Gastrocnemius medialis (tissue), 4 donors: Measurements from ENCODE around the gene TMCC2. TPM values are rescaled to one million over a fixed set of nuclear protein-coding genes. Genes with fewer than 3 reads are reported as not detected.

Experiments
- ATAC-seq, 2 donors: fragments of 150-250 bp; one replicate each; pipeline ENCODE4 v1.9.1; 2016
- DNase-seq, 2 donors: peaks; one replicate each; pipeline ENCODE4 v3.0.0-alpha.2; 2019
- H3K27ac ChIP-seq, 4 donors: fragments of 200-600 bp; sonication (generic); 1 replicate in 1 of 4; 2 replicates in 3 of 4; pipeline ENCODE4 v1.5.1; 2016 to 2018; ENCODE audit warnings: mild to moderate bottlenecking in 2 of 4, moderate library complexity in 1 of 4
- H3K27me3 ChIP-seq, 3 donors: fragments of 200-600 bp; sonication (generic) in 2 of 3; 1 replicate in 1 of 3; 2 replicates in 2 of 3; pipeline versions ENCODE4 v1.5.1 to v1.6.0; 2016 to 2019; ENCODE audit warnings: mild to moderate bottlenecking in 1 of 3, moderate library complexity in 1 of 3
- H3K36me3 ChIP-seq, 2 donors: fragments of 200-600 bp; sonication (generic) in 1 of 2; one replicate each; pipeline ENCODE4 v1.5.1; 2017 to 2018
- H3K4me1 ChIP-seq, 2 donors: fragments of 200-600 bp; sonication (generic) in 1 of 2; one replicate each; pipeline ENCODE4 v1.5.1; 2016 to 2017; ENCODE audit warnings: mild to moderate bottlenecking in 2 of 2
- H3K4me3 ChIP-seq, 4 donors: fragments of 200-600 bp; sonication (generic) in 3 of 4; 1 replicate in 1 of 4; 2 replicates in 3 of 4; pipeline ENCODE4 v1.5.1; 2016 to 2019; ENCODE audit warnings: mild to moderate bottlenecking in 2 of 4
- H3K9me3 ChIP-seq, 3 donors: fragments of 200-600 bp; sonication (generic) in 2 of 3; 1 replicate in 1 of 3; 2 replicates in 2 of 3; pipeline ENCODE4 v1.5.1; 2016 to 2019
- CTCF ChIP-seq, 5 experiments: fragments of 450-650 bp in 3 of 5; fragments of 200-600 bp in 2 of 5; sonication (generic) in 2 of 5; IDR thresholded peaks in 4 of 5; conservative IDR thresholded peaks in 1 of 5; 1 replicate in 4 of 5; 2 replicates in 1 of 5; pipeline ENCODE4 v1.5.1; 2016 to 2019; ENCODE audit warnings: antibody characterized with exemption in 5 of 5, mild to moderate bottlenecking in 3 of 5, moderate library complexity in 3 of 5
- POLR2A ChIP-seq, 2 donors: fragments of 450-650 bp; IDR thresholded peaks; one replicate each; pipeline ENCODE4 v1.6.1; 2017; ENCODE audit warnings: antibody characterized with exemption in 2 of 2, mild to moderate bottlenecking in 2 of 2, moderate library complexity in 2 of 2
- in situ Hi-C, 4 donors: fragments of 200-750 bp; cut with MboI; loops; one replicate each; pipeline versions ENCODE4 v1.15.0 to v1.8.0; 2017; ENCODE audit warnings: low sequenced_read_pairs in 4 of 4
- intact Hi-C: fragments of 100-400 bp; cut with DNase I; formaldehyde crosslinking; loops from one replicate; pipeline ENCODE4 v1.15.1; 2023; ENCODE audit warnings: low total_unique reads
- total RNA-seq, 4 donors: library from RNA; depleted of rRNA; stranded (reverse); fragments of >200 nt; gene quantifications; one replicate each; pipeline versions ENCODE4 v1.1.0 to v1.2.3, GENCODE V29; 2016

The TMCC2 gene
- total RNA-seq, 4 donors from 2014 or later = 1.1 to 7.6 (median 5.6) TPM

GRCh38 chr1:205199931-205200299 lies 27.8 kb upstream of the TMCC2 start:
- in situ Hi-C loops = no loop called here
- Histone ChIP-seq H3K27ac (peak overlapping the region in 2 of 4 donors; percentile 3 to 46), H3K27me3 (no peaks in the 10 kb centered on the region), H3K4me3 (no peak overlapping the region), H3K4me1 (peaks cover 39 to 45% of the 10 kb centered on the region in 2 donors), H3K36me3 (no peaks in the 10 kb centered on the region), H3K9me3 (no peaks in the 10 kb centered on the region)
- intact Hi-C loops = loop anchor here (5.0 kb wide), 1 partner anchor 78 kb away; the partner anchor contains the start of gene RBBP5
- TF ChIP-seq POLR2A (IDR thresholded peaks at IDR 0.05) = no peak
- DNase-seq = no peak
- no peak for ATAC-seq

GRCh38 chr1:205204552-205204951 lies 23.2 kb upstream of the TMCC2 start:
- in situ Hi-C loops = no loop called here
- Histone ChIP-seq H3K36me3 (no peaks in the 10 kb centered on the region), H3K27me3 (no peaks in the 10 kb centered on the region), H3K9me3 (no peaks in the 10 kb centered on the region), H3K4me3 (no peak overlapping the region), H3K4me1 (peaks cover 48 to 60% of the 10 kb centered on the region in 2 donors), H3K27ac (peak overlapping the region; percentile 29 to 66 (median 50))
- DNase-seq (no peak), ATAC-seq (no peak)
- intact Hi-C loops = no loop called here
- TF ChIP-seq CTCF (IDR thresholded peaks at IDR 0.05 in 4 of 5, conservative IDR thresholded peaks at IDR 0.05 in 1 of 5) (no peak), POLR2A (IDR thresholded peaks at IDR 0.05) (no peak)

GRCh38 chr1:205205055-205205454 lies 22.7 kb upstream of the TMCC2 start:
- in situ Hi-C loops (no loop called here), intact Hi-C loops (no loop called here)
- Histone ChIP-seq H3K36me3 (no peaks in the 10 kb centered on the region), H3K27ac (peak overlapping the region in 3 of 4 donors; percentile 37 to 66 (median 64)), H3K9me3 (no peaks in the 10 kb centered on the region), H3K27me3 (no peaks in the 10 kb centered on the region), H3K4me1 (peaks cover 51 to 58% of the 10 kb centered on the region in 2 donors), H3K4me3 (no peak overlapping the region)
- no peak for ATAC-seq
- TF ChIP-seq CTCF (IDR thresholded peaks at IDR 0.05 in 4 of 5, conservative IDR thresholded peaks at IDR 0.05 in 1 of 5) = no peak
- TF ChIP-seq POLR2A (IDR thresholded peaks at IDR 0.05) = no peak
- DNase-seq = no peak

- no peak for ATAC-seq
- intact Hi-C loops = no loop called here
- H3K4me3 ChIP-seq = no peak overlapping the region
- H3K27me3 ChIP-seq = no peaks in the 10 kb centered on the region
- H3K4me1 ChIP-seq = peaks cover 35 to 46% of the 10 kb centered on the region in 2 donors
- no peaks in the 10 kb centered on the region for H3K36me3 ChIP-seq
- no peak for DNase-seq
- H3K9me3 ChIP-seq = no peaks in the 10 kb centered on the region
- no peak for TF ChIP-seq CTCF (IDR thresholded peaks at IDR 0.05 in 4 of 5, conservative IDR thresholded peaks at IDR 0.05 in 1 of 5)
- TF ChIP-seq POLR2A (IDR thresholded peaks at IDR 0.05) = no peak
- in situ Hi-C loops = no loop called here
- no peak overlapping the region for H3K27ac ChIP-seq
Measured at GRCh38 chr1:205208811-205209210, 18.9 kb upstream of the TMCC2 start.

- intact Hi-C loops = loop anchor here (1.0 to 5.0 kb wide), 3 partner anchors 19 to 88 kb away; partner anchors contain the start of gene RBBP5
- peak; percentile 19 to 23 for ATAC-seq
- TF ChIP-seq CTCF (IDR thresholded peaks at IDR 0.05 in 4 of 5, conservative IDR thresholded peaks at IDR 0.05 in 1 of 5) (no peak), POLR2A (IDR thresholded peaks at IDR 0.05) (no peak)
- Histone ChIP-seq H3K4me1 (peaks cover 21 to 29% of the 10 kb centered on the region in 2 donors), H3K9me3 (no peaks in the 10 kb centered on the region), H3K4me3 (peak overlapping the region; percentile 67 to 98 (median 91)), H3K27ac (peak overlapping the region; percentile 87 to 96 (median 92)), H3K27me3 (no peaks in the 10 kb centered on the region), H3K36me3 (no peaks in the 10 kb centered on the region)
- no peak for DNase-seq
- in situ Hi-C loops = no loop called here
Measured at GRCh38 chr1:205210756-205211168, 17.0 kb upstream of the TMCC2 start.
